HG03432 (cell line): ENCODE results near the gene PRCC.
A peak's percentile ranks its signal among the peaks of the same experiment; 100 is the strongest.

Experiments used
- ATAC-seq: cut with Tn5 transposase; IDR thresholded peaks from one replicate; pipeline ENCODE4 v1.9.1; 2021; ENCODE audit warnings: mild to moderate bottlenecking, moderate library complexity; ENCODE audit not compliant: unreplicated experiment

Gene PRCC

DNA sequence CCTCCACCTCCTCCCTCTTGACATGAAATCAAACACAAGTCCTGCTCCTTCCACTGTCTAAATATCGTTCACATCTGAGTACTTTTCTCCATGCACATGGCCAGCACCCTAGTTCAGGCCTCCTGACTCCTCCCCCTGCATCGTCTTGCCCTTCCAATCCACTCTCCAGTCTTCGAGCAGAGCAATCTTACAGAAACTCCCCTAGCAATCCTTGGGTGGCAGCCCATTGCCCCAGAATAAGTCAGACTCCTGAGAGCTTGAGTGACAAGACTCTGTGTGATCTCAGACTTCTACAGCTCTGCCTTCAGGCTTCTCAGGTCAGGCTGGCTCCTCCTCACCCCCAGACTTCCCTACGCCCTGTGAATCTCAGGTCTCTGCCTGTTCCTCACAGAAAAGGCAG, 43.8 kb downstream of the PRCC start:
- ATAC-seq: no peak

- no peak for ATAC-seq
Observed at GRCh38 chr1:156812293-156812990, 45.1 kb downstream of the PRCC start.

- ATAC-seq: no peak
Observed at GRCh38 chr1:156813298-156813697, 46.0 kb downstream of the PRCC start.

DNA sequence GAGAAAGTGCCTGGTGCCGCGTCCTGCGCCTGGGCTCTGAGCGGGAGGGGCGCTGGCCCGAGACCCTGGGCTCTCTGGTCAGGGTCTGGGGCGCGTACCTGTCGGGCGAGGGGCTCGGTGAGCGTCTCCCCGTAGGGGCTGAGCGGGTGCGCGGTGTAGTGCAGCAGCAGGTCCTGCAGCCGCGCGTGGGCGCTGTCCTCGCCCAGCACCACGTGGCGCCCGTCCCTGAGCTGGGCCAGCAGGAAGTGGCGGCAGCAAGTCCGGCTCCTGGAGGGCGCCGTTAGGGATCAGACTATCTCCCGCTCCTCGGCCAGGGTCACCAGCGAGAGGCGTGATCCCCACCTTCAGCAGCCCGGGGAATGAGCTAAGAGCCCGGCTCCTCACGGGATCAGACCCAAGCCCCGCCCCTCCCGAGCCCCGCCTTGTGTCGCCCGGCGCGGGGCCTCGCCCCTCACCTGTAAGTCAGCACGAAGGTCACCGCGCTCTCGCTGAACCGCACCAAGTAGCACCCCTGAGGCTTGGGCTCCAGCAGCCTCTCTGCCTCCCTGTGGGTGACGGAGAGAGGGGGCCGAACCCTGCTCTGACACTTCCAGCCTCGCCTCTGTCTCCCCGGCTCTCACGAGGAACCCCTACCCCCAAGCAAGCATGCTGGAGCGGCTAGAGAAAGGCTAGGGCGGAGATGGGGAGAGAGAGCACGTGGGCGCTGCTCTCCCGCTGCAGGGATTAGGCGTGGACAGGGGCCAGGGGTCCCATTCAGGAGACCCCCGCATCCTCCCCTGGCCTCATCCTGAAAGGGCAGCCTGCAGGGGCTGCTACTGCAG, 46.6 kb downstream of the PRCC start:
- ATAC-seq: no peak

GRCh38 chr1:156814571-156815260, 47.4 kb downstream of the PRCC start:
- ATAC-seq: no peak

- ATAC-seq: no peak
Observed at GRCh38 chr1:156815307-156815826, 48.0 kb downstream of the PRCC start.

GRCh38 chr1:156815961-156816422, 48.7 kb downstream of the PRCC start:
- ATAC-seq: no peak

- ATAC-seq: peak; percentile 80
Observed at GRCh38 chr1:156816561-156817328, 49.4 kb downstream of the PRCC start, which contains the start of gene SH2D2A. Gene SH2D2A (minus strand): TSS chr1:156816848. CDS start chr1:156816708, 140 bp downstream.

GRCh38 chr1:156821801-156822200, 54.5 kb downstream of the PRCC start:
- ATAC-seq: no peak

DNA sequence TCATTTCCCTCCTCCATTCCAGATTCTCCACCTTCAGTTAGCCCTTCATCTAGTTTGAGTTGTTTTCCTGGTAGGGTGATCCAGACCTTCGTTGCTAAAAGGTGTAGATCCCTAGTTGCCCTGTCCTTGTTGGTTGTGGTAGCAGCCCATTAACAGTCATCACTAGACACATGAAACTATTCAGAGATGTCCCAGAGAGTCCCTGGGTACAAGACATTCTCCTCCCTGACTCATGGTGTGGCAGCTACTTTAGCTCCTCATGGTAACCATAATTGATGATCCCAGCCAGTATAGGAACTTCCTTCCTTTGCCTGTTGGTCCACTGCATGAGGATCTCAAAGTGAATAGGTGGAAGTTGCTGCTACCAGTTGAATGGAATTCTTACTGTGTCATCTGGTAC, 55.3 kb downstream of the PRCC start:
- no peak for ATAC-seq

DNA sequence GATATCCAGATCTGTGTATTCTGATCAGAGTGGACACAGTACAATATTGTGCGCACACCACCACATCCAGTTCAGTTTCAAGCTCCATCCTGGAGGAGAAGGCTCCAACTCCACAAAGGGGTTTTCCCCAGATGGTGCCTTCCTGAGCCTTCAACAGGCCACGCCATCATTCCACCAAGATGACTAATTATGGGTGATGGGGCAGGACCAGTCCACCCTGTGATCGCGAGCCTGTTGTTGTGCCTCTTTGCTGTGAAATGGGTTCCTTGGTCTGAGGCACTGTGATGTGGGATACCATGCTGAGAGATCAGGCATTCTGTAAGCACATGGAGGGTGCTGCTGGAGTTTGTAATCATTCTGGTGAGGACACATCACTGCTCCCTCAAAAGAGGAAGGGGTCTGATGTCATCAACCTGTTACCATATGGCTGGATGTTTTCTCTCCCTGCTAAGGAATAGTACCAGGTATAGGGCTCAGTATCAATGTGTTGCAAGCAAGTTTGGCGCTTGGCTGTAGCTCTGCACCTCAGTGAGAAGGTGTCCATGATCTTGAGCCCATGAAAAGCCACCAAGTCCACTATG, 56.0 kb downstream of the PRCC start:
- no peak for ATAC-seq

- ATAC-seq: no peak
Observed at GRCh38 chr1:156826630-156827029, 59.3 kb downstream of the PRCC start.

GRCh38 chr1:156828400-156829124, 61.2 kb downstream of the PRCC start:
- no peak for ATAC-seq

DNA sequence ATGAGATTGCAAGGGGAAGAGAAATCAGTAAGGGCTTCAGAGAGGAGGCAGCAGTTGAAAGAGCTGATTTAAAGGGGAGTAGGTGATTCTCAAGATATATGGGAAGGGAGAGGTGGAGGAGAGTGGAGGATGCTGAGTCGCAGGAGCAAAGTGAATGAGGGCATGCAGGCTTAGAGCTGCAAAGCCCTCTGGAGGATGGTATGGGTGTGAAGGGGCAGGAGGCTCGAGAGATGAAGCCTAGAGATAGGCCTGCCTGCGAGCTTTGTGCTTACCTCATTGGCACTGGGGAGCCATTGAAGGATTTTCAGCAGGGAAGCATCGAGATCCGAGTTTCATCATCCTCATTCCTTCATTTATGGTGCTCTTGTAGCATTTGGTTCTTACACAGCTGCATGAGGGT, 65.1 kb downstream of the PRCC start:
- ATAC-seq: no peak

DNA sequence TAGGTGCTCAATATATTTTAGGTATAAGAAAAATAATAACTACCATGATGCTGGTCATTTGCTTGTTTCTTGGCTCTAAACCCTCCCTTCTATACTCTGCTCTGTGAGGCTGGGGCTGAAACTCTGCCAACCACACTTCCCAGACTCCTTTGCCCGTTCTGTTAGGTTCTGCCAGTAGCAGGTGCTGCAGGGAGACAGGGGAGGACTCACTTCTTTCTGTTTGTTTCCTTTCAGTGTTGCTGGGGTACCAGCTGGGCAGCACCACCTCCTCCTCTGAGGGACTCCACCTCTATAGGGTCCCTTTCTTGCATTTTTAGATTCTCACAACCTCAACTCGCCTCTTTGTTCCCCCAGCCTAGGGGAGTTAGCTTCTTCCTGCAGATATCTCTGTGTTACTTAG, 66.3 kb downstream of the PRCC start:
- no peak for ATAC-seq

GRCh38 chr1:156834322-156834721, 67.0 kb downstream of the PRCC start:
- no peak for ATAC-seq

GRCh38 chr1:156836041-156836654, 68.8 kb downstream of the PRCC start:
- peak; percentile 57 for ATAC-seq

DNA sequence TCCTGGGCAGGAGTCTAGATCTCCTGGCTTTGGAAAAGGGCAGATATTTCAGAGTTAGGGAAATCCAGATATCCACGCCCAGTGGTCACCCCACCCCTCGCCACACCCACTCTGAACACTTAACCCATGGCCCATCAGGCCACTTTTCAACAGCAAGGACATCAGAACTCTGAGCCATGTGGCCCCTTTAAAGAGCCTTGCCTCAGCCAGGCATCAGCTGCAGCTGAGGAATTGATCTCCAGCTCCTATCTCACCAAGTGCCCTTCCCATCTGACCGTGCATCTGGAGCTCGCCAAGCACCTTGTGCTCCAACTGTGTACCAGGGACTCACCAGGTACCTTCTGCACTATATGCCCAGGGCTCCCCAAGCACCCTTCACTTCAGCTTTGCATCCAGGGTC, 69.6 kb downstream of the PRCC start:
- ATAC-seq: no peak

- no peak for ATAC-seq
Observed at GRCh38 chr1:156838972-156839371, 71.6 kb downstream of the PRCC start.
